Measurements from ENCODE around the gene ARHGAP18.

DNA sequence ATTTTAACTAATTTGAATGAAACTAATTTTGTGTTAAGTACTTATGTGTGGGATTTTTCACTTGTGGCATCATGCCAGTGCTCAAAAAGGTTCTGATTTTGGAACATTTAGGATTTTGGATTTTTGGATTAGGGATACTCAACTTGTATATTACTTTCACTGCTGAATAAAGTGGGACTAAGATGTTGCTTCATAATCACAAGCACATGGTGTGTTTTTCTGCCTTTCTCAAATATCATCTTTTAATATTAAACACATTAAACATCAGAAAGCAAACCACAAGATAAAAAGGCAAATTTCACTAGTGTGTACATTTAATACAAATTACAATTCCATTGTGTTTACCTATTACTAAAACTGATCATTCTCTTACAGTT lies 89.8 kb downstream of the ARHGAP18 start:
- TF ChIP-seq, protein P1, sequence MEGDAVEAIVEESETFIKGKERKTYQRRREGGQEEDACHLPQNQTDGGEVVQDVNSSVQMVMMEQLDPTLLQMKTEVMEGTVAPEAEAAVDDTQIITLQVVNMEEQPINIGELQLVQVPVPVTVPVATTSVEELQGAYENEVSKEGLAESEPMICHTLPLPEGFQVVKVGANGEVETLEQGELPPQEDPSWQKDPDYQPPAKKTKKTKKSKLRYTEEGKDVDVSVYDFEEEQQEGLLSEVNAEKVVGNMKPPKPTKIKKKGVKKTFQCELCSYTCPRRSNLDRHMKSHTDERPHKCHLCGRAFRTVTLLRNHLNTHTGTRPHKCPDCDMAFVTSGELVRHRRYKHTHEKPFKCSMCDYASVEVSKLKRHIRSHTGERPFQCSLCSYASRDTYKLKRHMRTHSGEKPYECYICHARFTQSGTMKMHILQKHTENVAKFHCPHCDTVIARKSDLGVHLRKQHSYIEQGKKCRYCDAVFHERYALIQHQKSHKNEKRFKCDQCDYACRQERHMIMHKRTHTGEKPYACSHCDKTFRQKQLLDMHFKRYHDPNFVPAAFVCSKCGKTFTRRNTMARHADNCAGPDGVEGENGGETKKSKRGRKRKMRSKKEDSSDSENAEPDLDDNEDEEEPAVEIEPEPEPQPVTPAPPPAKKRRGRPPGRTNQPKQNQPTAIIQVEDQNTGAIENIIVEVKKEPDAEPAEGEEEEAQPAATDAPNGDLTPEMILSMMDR (IDR thresholded peaks at IDR 0.05; ENCODE audit: insufficient read depth, low read depth, low read length), result no peak
- no peak for TF ChIP-seq EZH2 (IDR thresholded peaks at IDR 0.05; ENCODE audit: insufficient read depth, low read length)
